Skin of body (tissue), 2 donors: ENCODE data around the gene AKAP8L. TPM values are rescaled to one million over a fixed set of nuclear protein-coding genes. Genes with fewer than 3 reads are reported as not detected.

Experiments used
- DNase-seq: peaks from one replicate; lab custom pipeline; 2025; lab: John Stamatoyannopoulos, UW
- total RNA-seq: library from RNA; depleted of rRNA; stranded (reverse); fragments of >200 nt; gene quantifications from one replicate; pipeline ENCODE4 v1.2.3, GENCODE V29; 2014

Gene AKAP8L
- total RNA-seq, 1 donor from 2014 or later, result 57.1 TPM

GRCh38 chr19:15449620-15450527, 31.1 kb upstream of the AKAP8L start, which contains the start of gene WIZ:
Gene WIZ (minus strand): TSS chr19:15449956. CDS start chr19:15448307, 1,649 bp downstream.
- DNase-seq, result peak; percentile 48

- DNase-seq, result no peak
Measured at GRCh38 chr19:15448778-15449619, 30.2 kb upstream of the AKAP8L start.

- DNase-seq, result no peak
Measured at GRCh38 chr19:15448044-15448777, 29.4 kb upstream of the AKAP8L start.

- DNase-seq, result no peak
Measured at GRCh38 chr19:15447057-15447456, 28.3 kb upstream of the AKAP8L start.

GRCh38 chr19:15445807-15446376, 27.1 kb upstream of the AKAP8L start:
- DNase-seq, result no peak

GRCh38 chr19:15445227-15445605, 26.4 kb upstream of the AKAP8L start:
- no peak for DNase-seq

GRCh38 chr19:15444505-15445226, 25.9 kb upstream of the AKAP8L start:
- no peak for DNase-seq

GRCh38 chr19:15443838-15444237, 25.1 kb upstream of the AKAP8L start:
- DNase-seq, result no peak

GRCh38 chr19:15443325-15443724, 24.5 kb upstream of the AKAP8L start:
- no peak for DNase-seq

- DNase-seq, result no peak
Measured at GRCh38 chr19:15442142-15442920, 23.5 kb upstream of the AKAP8L start.

GRCh38 chr19:15441317-15441716, 22.5 kb upstream of the AKAP8L start:
- no peak for DNase-seq

GRCh38 chr19:15439821-15440641, 21.2 kb upstream of the AKAP8L start:
- no peak for DNase-seq

- DNase-seq, result no peak
Measured at GRCh38 chr19:15439078-15439799, 20.5 kb upstream of the AKAP8L start.

GRCh38 chr19:15438577-15438976, 19.8 kb upstream of the AKAP8L start:
- no peak for DNase-seq

GRCh38 chr19:15438124-15438496, 19.3 kb upstream of the AKAP8L start:
- no peak for DNase-seq

- DNase-seq, result peak; percentile 25
Measured at GRCh38 chr19:15437355-15438123, 18.8 kb upstream of the AKAP8L start.

- no peak for DNase-seq
Measured at GRCh38 chr19:15436826-15437110, 18.0 kb upstream of the AKAP8L start.
